ENCODE measurements around the gene RAB31. TPM values are rescaled to one million over a fixed set of nuclear protein-coding genes. Genes with fewer than 3 reads are reported as not detected.

RAB31 gene
- total RNA-seq, 1 experiment from 2014 or later, result 9.5 TPM

DNA sequence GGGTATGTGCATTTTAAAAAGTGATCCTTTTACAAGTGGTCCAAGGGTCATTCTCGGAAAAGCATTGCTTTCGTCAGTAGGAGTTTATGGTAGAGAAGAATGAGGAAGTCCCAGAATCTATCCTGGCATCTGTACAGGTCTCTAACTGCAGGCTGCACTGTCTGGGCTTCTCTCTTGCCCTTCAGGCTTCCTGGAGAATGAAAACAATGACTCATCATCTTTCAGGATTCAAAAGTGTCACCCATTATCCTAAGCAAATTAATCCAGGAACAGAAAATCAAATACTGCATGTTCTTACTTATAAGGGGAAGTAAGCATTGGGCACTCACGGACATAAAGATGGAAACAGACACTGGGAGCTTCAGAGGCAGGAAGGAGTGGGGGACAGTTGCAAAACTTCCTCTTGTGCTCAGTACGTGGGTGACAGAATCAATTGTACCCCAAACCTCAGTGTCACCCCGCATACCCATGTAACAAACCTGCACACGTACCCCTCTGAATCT lies 117.5 kb downstream of the RAB31 start:
- ChIA-PET CTCF (no interaction called here), POLR2A (no interaction called here)
- peaks cover 18% of the 10 kb centered on the region for H3K4me1 Mint-ChIP-seq (ENCODE audit: low read depth, unreplicated experiment)
- peaks cover 4% of the 10 kb centered on the region for H3K36me3 Mint-ChIP-seq (ENCODE audit: insufficient read depth, unreplicated experiment)
- intact Hi-C loops (cut with micrococcal nuclease; ENCODE audit: unreplicated experiment), result loop anchor here (1.0 to 5.0 kb wide), 3 partner anchors 17 to 87 kb away; partner anchors contain the start of gene VAPA
- Histone ChIP-seq H3K4me1 (peaks cover 28% of the 10 kb centered on the region), H3K27me3 (replicated peaks; ENCODE audit: control insufficient read depth, insufficient read depth, low read length) (no peaks in the 10 kb centered on the region), H3K9me3 (no peaks in the 10 kb centered on the region), H3K36me3 (ENCODE audit: control insufficient read depth, insufficient read depth, low read length) (no peaks in the 10 kb centered on the region), H3K4me3 (ENCODE audit: low read depth, low read length) (no peak overlapping the region)
- TF ChIP-seq, protein P1, sequence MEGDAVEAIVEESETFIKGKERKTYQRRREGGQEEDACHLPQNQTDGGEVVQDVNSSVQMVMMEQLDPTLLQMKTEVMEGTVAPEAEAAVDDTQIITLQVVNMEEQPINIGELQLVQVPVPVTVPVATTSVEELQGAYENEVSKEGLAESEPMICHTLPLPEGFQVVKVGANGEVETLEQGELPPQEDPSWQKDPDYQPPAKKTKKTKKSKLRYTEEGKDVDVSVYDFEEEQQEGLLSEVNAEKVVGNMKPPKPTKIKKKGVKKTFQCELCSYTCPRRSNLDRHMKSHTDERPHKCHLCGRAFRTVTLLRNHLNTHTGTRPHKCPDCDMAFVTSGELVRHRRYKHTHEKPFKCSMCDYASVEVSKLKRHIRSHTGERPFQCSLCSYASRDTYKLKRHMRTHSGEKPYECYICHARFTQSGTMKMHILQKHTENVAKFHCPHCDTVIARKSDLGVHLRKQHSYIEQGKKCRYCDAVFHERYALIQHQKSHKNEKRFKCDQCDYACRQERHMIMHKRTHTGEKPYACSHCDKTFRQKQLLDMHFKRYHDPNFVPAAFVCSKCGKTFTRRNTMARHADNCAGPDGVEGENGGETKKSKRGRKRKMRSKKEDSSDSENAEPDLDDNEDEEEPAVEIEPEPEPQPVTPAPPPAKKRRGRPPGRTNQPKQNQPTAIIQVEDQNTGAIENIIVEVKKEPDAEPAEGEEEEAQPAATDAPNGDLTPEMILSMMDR (IDR thresholded peaks at IDR 0.05; ENCODE audit: insufficient read depth in 1 of 2, low read depth in 1 of 2, low read length in 1 of 2, severe bottlenecking in 1 of 2, unreplicated experiment in 1 of 2), result no peak
- H3K4me3 Mint-ChIP-seq (ENCODE audit: unreplicated experiment), result peak overlapping the region; percentile 43
- no peaks in the 10 kb centered on the region for H3K27me3 Mint-ChIP-seq (ENCODE audit: insufficient read depth, unreplicated experiment)
- H3K27ac Mint-ChIP-seq (ENCODE audit: unreplicated experiment), result peak overlapping the region; percentile 96
- no TSS peak for BruUV-seq (replicated peaks)
- no peaks in the 10 kb centered on the region for H3K9me3 Mint-ChIP-seq (ENCODE audit: unreplicated experiment)
- peak; percentile 82 to 87 for DNase-seq

GRCh38 chr18:9826685-9827084 lies 118.6 kb downstream of the RAB31 start:
- TF ChIP-seq, protein P1 (IDR thresholded peaks at IDR 0.05; ENCODE audit: insufficient read depth in 1 of 2, low read depth in 1 of 2, low read length in 1 of 2, severe bottlenecking in 1 of 2, unreplicated experiment in 1 of 2), result no peak
- Histone ChIP-seq H3K36me3 (ENCODE audit: control insufficient read depth, insufficient read depth, low read length) (no peaks in the 10 kb centered on the region), H3K4me3 (ENCODE audit: low read depth, low read length) (no peak overlapping the region), H3K4me1 (peaks cover 28% of the 10 kb centered on the region), H3K9me3 (no peaks in the 10 kb centered on the region), H3K27me3 (replicated peaks; ENCODE audit: control insufficient read depth, insufficient read depth, low read length) (no peaks in the 10 kb centered on the region)
- peaks cover 4% of the 10 kb centered on the region for H3K36me3 Mint-ChIP-seq (ENCODE audit: insufficient read depth, unreplicated experiment)
- H3K27ac Mint-ChIP-seq (ENCODE audit: unreplicated experiment), result peak overlapping the region; percentile 52
- intact Hi-C loops (cut with micrococcal nuclease; ENCODE audit: unreplicated experiment), result loop anchor here (5.0 kb wide), 1 partner anchor 86 kb away; the partner anchor contains the start of gene VAPA
- H3K9me3 Mint-ChIP-seq (ENCODE audit: unreplicated experiment), result no peaks in the 10 kb centered on the region
- BruUV-seq (replicated peaks), result no TSS peak
- DNase-seq, result no peak
- peaks cover 18% of the 10 kb centered on the region for H3K4me1 Mint-ChIP-seq (ENCODE audit: low read depth, unreplicated experiment)
- CTCF ChIA-PET, result no interaction called here
- H3K27me3 Mint-ChIP-seq (ENCODE audit: insufficient read depth, unreplicated experiment), result no peaks in the 10 kb centered on the region
- POLR2A ChIA-PET, result no interaction called here
- no peak overlapping the region for H3K4me3 Mint-ChIP-seq (ENCODE audit: unreplicated experiment)

GRCh38 chr18:9827211-9827792 lies 119.2 kb downstream of the RAB31 start:
- H3K27ac Mint-ChIP-seq (ENCODE audit: unreplicated experiment), result peak overlapping the region; percentile 52

More at GRCh38 chr18:9827211-9827792, 119.2 kb downstream of the RAB31 start:
- H3K36me3 Mint-ChIP-seq (ENCODE audit: insufficient read depth, unreplicated experiment), result peaks cover 4% of the 10 kb centered on the region
- no peak for DNase-seq
- Histone ChIP-seq H3K9me3 (no peaks in the 10 kb centered on the region), H3K4me3 (ENCODE audit: low read depth, low read length) (no peak overlapping the region), H3K27me3 (replicated peaks; ENCODE audit: control insufficient read depth, insufficient read depth, low read length) (no peaks in the 10 kb centered on the region), H3K36me3 (ENCODE audit: control insufficient read depth, insufficient read depth, low read length) (no peaks in the 10 kb centered on the region), H3K4me1 (peaks cover 28% of the 10 kb centered on the region)
- POLR2A ChIA-PET, result no interaction called here
- H3K4me3 Mint-ChIP-seq (ENCODE audit: unreplicated experiment), result no peak overlapping the region
- intact Hi-C loops (cut with micrococcal nuclease; ENCODE audit: unreplicated experiment), result loop anchor here (5.0 kb wide), 1 partner anchor 85 kb away; the partner anchor contains the start of gene VAPA
- no peaks in the 10 kb centered on the region for H3K9me3 Mint-ChIP-seq (ENCODE audit: unreplicated experiment)
- no TSS peak for BruUV-seq (replicated peaks)
- H3K27me3 Mint-ChIP-seq (ENCODE audit: insufficient read depth, unreplicated experiment), result no peaks in the 10 kb centered on the region
- TF ChIP-seq, protein P1 (IDR thresholded peaks at IDR 0.05; ENCODE audit: insufficient read depth in 1 of 2, low read depth in 1 of 2, low read length in 1 of 2, severe bottlenecking in 1 of 2, unreplicated experiment in 1 of 2), result no peak
- peaks cover 18% of the 10 kb centered on the region for H3K4me1 Mint-ChIP-seq (ENCODE audit: low read depth, unreplicated experiment)
- CTCF ChIA-PET, result no interaction called here
